ENCODE measurements around the gene BBOX1.
"Not testable (repeated sequence)": the region's sequence is repeated elsewhere in the genome, so short reads cannot be mapped to it uniquely, and the experiment has no call there.

BBOX1 gene

DNA sequence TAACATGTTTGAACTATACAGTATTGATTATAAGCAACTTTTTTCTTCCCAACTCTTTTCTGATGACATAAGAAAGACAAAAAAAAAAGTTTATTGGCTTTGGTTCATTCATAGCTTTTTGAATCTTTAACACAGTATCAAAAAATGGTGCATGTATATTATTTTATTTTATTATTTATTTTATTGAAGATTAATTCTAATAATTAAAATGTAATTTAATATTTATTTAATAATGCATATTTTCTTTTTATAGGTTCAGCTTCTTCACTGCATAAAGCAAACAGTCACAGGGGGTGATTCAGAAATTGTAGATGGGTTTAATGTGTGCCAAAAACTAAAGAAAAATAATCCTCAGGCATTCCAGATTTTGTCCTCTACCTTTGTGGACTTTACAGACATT, 78.8 kb downstream of the BBOX1 start:
- FAIRE-seq (no peak), DNase-seq (ENCODE audit: insufficient read length, low spot score) (no peak)

DNA sequence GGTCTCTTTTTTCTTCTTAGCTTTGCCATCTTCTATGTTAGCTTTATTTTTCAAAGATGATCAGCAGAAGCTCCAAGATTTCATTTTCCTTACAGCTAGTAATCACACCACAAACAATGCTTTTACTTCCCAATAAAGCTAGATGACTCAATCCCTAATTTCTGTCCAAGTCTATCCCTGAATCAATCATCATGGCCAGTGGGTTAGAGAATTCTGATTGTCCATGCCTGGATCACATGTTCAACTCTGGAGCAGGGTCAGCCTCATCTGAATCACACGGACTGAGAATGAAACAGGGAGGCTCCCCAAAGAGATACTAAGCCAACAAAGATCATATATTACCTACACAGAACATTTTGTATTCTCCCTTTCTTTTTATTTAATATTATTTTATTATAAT, 79.6 kb downstream of the BBOX1 start:
- DNase-seq (ENCODE audit: insufficient read length, low spot score) (no peak), FAIRE-seq (no peak)

- DNase-seq (ENCODE audit: insufficient read length, low spot score) (no peak), FAIRE-seq (no peak)
Observed at GRCh38 chr11:27122001-27122400, 81.4 kb downstream of the BBOX1 start.

DNA sequence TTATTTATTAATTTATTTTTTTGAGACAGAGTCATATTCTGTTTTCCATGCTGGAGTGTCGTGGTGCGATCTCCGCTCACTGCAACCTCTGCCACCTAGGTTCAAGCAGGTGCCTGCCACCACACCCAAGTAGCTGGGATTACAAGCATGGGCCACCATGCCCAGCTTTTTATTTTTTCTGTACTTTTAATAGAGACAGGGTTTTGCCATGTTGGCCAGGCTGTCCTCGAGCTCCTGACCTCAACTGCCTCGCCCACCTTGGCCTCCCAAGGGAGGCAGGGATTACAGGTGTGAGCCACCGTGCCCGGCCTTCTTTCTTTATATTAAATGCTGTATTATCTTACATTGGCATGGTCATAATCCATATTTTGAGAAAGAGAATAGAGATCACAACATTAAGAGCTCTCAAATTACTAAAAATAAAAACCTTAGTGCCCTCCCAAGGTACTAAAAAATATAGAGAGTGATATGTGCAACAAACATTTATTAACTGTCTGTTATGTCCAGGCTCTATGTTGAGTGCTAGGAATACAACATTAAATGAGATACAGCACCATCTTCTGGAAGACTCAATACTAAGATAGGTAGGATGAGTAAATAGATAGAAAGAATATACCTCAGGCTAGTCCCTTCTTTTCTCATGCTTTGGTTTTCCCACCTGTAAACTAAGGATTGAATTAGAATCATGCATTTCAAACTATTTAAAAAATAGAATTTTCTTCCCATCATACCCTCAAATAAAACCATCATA, 84.1 kb downstream of the BBOX1 start:
- FAIRE-seq, result no peak

DNA sequence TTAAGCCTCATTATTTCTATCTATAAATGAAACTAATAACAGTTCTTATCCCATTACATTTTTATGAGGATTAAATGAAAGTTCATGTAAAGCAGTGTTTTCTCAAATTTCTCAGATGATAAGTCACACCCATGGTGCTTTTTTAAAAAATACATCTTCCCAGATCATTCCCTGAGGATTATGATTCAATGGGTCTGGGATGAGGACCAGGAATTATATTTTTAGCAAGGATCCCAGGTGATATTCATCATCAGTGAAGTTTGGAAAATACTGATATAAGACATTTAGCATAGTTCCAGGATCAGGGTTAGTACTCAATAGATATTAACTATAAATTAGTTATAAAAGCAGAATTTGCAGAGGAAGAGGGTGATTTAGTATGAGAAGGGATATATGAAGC, 89.1 kb downstream of the BBOX1 start:
- no peak for DNase-seq (ENCODE audit: insufficient read length, low spot score)
- no peak for FAIRE-seq

More for the DNA sequence above, 84.1 kb downstream of the BBOX1 start:
- DNase-seq (ENCODE audit: insufficient read length, low spot score), result no peak

DNA sequence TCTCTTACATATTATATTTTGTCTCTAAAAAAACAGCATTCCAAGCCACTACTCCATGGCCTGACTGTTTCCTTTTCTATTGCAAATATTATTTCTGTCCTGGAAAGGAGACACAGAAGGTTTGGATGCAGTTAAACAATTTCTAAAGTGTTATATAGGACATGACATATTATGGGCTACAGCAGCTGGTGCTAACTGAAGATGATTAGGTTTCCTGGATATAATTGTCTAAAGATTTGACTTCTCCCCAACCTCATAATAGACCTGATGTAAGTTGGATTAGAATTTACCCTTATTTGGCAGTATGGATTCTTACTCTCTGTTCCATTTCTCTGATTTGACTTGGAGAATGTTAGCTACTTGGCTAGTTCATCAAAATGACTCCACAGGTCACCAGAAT, 90.2 kb downstream of the BBOX1 start:
- DNase-seq (ENCODE audit: insufficient read length, low spot score), result no peak
- no peak for FAIRE-seq

DNA sequence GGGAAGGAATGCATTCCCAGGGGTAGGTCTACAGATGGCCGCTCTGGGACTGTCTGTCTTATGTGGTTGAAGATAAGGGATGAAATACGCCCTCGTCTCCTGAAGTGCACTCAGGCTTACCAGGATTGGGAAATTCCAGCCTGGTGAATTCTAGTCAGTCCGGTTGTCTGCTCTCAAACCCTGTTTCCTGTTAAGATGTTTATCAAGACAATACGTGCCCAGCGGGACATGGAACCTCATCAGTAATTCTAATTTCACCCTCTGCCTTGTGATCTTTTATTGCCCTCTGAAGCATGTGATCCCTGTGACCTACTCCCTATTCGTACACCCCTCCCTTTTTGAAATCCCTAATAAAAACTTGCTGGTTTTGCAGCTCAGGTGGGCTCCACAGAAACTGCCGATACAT, 95.3 kb downstream of the BBOX1 start:
- not testable (repeated sequence) for FAIRE-seq; DNase-seq (ENCODE audit: insufficient read length, low spot score)

DNA sequence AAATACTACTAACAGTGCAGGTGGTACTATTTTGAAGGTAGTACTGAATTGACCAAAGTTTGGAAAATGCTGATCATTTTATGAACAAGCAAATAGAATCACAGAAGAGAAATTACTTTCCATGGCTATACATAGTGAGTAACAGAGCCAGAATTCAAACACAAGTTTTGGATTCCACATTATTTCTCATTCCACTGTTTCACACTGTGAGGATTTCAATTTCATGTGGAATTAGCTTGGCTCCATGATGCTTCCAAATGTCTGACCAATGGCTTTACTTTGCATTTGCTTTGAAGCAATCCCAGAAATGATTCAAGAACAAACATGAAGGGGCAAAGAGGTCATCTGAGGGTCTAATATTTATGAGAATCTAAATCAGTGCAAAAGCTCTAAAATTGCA, 98.1 kb downstream of the BBOX1 start:
- DNase-seq (ENCODE audit: insufficient read length, low spot score) (no peak), FAIRE-seq (no peak)

DNA sequence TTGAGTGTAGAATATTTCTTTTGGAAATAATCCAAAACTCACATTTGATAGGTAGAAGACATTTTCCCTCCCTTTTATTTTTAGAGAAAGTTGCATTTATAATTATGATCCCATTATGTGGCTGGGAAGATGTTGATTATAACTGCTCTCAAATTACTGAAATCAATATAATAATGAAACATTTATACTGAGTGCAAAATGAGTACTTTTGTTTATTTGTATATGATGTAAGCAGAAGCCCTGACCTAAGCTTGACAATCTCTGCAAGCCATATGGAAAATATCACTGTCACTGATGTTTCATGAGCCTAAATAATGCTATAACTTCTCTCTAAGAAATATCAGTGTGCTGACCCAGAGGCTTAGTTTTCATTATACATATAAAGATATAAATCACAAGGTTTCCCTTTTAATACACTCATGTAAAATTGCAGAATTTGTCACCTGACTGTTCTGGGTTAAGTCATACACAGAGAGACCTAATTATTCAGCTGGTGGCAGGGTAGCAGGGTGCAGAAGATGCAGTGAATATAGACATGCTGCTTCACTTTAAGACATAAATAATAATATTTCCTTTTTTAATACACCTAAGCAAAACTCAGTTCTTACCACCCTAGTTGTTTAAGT, 99.2 kb downstream of the BBOX1 start:
- FAIRE-seq (no peak), DNase-seq (ENCODE audit: insufficient read length, low spot score) (no peak)

- no peak for DNase-seq (ENCODE audit: insufficient read length, low spot score)
- no peak for FAIRE-seq
Observed at GRCh38 chr11:27141576-27141975, 101.0 kb downstream of the BBOX1 start.

GRCh38 chr11:27147916-27148315, 107.3 kb downstream of the BBOX1 start:
- DNase-seq (ENCODE audit: insufficient read length, low spot score), result no peak
- FAIRE-seq, result no peak

GRCh38 chr11:27148506-27148905, 107.9 kb downstream of the BBOX1 start:
- FAIRE-seq (no peak), DNase-seq (ENCODE audit: insufficient read length, low spot score) (no peak)

DNA sequence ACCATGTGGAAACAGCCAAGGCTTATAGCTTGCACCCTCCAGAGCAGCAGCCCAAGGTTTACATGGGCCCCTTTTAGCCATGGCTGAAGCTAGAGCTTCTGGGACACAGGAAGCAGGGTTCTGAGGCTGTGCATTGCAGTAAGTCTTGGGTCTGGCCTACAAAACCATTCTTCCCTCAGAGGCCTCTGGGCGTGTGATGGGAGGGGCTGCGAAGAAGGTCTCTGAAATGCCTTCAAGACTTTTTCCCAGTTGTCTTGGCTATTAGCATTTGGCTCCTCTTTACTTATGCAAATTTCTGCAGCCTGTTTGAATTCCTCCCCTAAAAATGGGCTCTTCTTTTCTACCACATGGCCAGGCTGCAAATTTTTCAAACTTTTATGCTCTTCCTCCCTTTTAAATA, 109.5 kb downstream of the BBOX1 start:
- FAIRE-seq (no peak), DNase-seq (ENCODE audit: insufficient read length, low spot score) (no peak)

DNA sequence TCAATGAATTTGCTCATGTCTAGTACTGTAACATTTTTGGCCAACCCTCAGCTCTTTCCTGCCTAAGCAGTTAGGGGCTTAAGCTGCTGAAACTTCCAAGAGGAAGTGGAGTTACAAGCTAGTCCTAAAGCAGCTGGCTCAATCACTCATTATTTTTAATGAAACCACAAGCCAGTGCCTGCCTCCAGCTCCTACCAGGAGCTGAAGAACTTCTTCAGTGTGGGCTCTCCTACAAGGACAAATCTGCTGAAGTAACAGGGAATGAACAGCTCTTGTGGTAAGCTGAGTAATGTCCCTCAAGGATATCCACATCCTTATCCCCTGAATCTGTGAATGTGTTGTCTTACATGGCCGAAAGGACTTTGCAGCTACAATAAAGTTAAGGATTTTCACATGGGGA, 112.5 kb downstream of the BBOX1 start:
- no peak for DNase-seq (ENCODE audit: insufficient read length, low spot score)
- no peak for FAIRE-seq

DNA sequence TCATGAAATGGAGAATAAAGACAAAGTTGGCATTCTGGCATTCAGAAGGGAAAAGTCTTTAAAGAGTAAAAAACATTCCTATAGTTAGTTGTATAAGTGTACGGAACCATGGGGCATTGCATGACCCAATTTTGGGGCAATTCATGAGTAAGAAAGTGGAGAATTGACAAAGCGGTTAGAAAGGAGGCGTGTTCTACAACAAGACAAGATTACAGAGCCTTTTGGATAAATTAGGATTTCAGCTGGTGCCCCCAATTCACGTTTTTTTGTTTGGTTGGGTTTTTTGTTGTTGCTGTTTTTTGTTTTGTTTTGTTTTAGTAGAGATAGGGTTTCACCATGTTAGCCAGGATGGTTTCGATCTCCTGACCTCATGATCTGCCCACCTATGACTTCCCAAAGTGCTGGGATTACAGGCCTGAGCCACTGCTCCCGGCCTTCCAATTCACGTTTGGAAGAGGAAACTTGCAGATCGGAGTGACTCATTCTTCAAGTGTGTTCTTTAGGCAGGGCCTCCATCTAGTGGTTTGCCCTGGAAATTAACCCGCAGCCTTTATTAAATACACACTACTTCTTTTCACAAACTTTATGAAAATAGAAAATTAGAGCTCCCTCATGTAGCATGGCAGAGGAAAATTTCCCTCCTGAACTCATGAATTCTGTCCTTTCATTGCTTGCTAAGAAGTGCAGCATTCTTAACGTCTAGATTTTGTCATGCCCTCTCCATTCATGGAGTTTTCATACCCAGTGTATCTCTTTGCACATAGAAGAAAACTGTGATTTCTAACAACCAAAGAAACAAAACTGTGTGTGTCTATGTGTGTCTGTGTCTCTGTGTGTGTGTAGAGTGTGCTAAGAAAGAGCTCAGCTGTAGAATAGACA, 118.1 kb downstream of the BBOX1 start:
- DNase-seq (ENCODE audit: insufficient read length, low spot score) (peak; percentile 72), FAIRE-seq (no peak)

GRCh38 chr11:27159335-27159679, 118.7 kb downstream of the BBOX1 start:
- DNase-seq (ENCODE audit: insufficient read length, low spot score), result no peak
- FAIRE-seq, result no peak

DNA sequence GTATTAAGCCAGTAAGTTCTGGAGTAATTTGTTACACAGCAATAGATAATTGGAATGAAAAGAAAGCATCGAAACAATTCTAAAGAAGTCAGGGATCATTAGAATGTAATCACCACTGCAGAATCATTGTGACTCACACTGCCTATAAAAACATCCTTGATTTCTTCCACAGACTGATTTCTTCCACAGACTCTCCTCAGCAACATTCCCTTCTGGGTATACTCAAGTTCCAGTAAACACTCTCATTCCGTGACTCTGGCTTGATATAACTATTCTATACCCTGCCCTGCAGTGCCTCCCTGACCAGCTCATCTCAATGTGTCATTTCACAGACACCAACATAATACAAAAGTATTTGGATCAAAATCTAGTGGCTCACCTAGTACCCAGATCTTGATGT, 120.5 kb downstream of the BBOX1 start:
- FAIRE-seq (no peak), DNase-seq (ENCODE audit: insufficient read length, low spot score) (no peak)

DNA sequence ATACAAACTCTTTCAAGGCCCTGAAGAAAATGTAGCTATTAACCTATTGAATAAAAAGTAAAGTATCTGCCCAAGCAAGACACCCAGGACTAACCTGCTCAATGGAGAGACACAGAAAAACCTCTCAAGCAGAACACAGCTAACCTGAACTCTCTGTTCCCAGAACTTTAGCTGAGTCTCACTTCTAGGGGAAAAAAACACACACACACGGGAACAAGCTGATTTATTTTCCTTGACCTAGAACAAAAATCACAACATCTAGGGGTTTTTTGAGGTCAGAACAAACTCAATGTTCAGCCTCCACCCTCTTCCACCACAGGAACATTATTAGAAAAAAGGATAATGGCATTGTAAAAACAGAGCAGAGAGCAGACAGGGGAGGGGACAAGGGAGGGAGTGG, 121.6 kb downstream of the BBOX1 start:
- no peak for FAIRE-seq
- no peak for DNase-seq (ENCODE audit: insufficient read length, low spot score)

DNA sequence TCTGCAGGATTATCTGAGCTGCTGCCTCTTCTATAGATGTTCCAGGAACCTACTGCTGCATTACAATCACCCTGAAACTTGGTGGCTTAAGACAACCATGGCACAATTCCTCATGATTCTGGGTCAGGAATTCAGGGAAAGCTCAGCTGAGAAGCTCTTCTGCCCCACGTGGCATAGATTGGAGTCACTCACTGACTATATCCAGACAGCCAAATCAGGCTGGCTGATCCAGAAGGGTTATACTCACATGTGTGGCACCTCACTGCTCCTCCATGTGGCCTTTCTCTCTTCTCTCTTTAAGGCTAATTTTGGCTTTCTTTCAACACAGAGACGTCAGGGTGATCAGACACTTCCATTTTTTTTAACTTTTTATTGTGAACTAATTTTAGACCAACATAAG, 125.5 kb downstream of the BBOX1 start:
- DNase-seq (ENCODE audit: insufficient read length, low spot score), result no peak
- no peak for FAIRE-seq

- DNase-seq (ENCODE audit: insufficient read length, low spot score), result no peak
- FAIRE-seq, result peak; percentile 23
Observed at GRCh38 chr11:27171376-27171958, 130.9 kb downstream of the BBOX1 start.

DNA sequence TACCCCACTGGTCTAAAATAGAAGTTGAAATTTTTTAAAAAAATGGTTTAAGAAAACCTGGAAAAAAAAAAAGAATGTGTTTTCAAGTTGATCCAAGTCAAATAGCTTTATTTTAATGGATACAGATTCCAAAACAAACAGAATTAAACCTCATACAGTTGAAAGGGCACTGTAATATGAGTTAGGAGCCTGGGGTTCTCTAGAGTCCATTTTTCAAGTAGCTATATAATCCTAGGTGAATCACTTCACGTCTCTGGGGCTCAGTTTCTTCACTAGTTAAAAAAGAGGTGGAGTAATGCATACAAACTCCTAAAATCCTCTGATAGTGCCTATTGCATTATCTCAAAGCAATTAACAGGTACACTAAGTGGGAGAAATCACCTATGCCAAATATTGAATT, 132.9 kb downstream of the BBOX1 start:
- FAIRE-seq (no peak), DNase-seq (ENCODE audit: insufficient read length, low spot score) (no peak)

Data from HTR-8/SVneo (cell line).